Peyer's patch (tissue), 4 donors: ENCODE data around the gene TCF3.

ENCODE experiments used
- CTCF ChIP-seq, 6 experiments: fragments of 450-650 bp in 4 of 6; fragments of 200-600 bp in 2 of 6; sonication (generic) in 1 of 6; IDR thresholded peaks; one replicate each; pipeline ENCODE4 v1.5.1; 2017 to 2019; ENCODE audit warnings: antibody characterized with exemption in 6 of 6, mild to moderate bottlenecking in 3 of 6, moderate library complexity in 1 of 6
- POLR2A ChIP-seq, 2 donors: fragments of 450-650 bp; IDR thresholded peaks; one replicate each; pipeline ENCODE4 v1.5.1; 2017; ENCODE audit warnings: antibody characterized with exemption in 2 of 2, mild to moderate bottlenecking in 2 of 2, moderate library complexity in 2 of 2

- TF ChIP-seq CTCF (IDR thresholded peaks at IDR 0.05) (no peak), POLR2A (IDR thresholded peaks at IDR 0.05) (no peak)
These were observed 46.2 kb downstream of the TCF3 start for GRCh38 chr19:1606138-1606651.
